ENCODE measurements around the gene ATXN7L3. TPM values are rescaled to one million over a fixed set of nuclear protein-coding genes. Genes with fewer than 3 reads are reported as not detected.

The ATXN7L3 gene
- total and polyA plus RNA-seq, 10 of the 15 experiments (the other 5 are each of a cell fraction or from before 2014, with no cell fraction given) = 0.71 to 78.7 (median 32.7) TPM

DNA sequence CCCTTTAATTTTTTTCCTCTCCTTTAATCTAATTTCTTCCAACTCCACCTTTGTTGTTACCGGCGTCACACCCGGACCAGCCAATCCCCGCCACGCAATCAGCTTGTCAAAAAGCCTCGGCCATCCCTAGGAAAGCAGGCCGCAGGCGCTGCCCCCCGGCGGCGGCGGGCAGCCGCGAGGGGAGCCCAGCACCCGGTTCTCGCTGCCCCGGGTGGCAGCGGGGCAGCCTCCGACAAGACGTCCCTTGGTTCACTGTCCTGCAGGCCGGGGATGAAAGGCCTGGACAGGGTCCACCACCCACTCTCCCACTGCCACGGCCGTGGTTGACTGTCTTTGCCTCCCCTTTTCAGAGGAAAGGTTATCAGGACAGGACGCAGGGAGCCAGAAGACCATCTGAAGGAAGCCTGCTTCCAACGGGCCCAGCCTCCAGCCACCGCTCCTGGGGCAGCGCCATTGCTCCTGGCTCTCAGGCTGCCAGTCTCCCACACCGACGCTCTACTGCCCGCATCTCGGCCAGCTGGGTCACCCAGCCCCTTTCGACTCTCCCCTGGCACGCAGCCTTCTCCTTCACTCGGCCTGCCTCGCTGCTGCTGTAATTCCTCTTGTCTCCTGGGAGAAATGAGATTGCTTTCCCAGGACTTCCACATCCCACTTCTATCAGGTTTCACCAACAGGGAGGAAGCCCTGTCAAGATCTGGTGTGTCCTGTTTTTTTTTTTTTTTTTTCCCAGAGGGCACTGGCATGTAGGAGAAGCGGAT is 22.6 kb upstream of the ATXN7L3 start (continued):
- TF ChIP-seq RAD51 (IDR thresholded peaks at IDR 0.05) = no peak
- peak; percentile 27; the same call in 1 of the 2 replicates for TF ChIP-seq IKZF1 (conservative IDR thresholded peaks at IDR 0.05)
- no peak for TF ChIP-seq NFYA (IDR thresholded peaks at IDR 0.05; ENCODE audit: borderline replicate concordance, low read depth, low read length)
- TF ChIP-seq, protein P1, sequence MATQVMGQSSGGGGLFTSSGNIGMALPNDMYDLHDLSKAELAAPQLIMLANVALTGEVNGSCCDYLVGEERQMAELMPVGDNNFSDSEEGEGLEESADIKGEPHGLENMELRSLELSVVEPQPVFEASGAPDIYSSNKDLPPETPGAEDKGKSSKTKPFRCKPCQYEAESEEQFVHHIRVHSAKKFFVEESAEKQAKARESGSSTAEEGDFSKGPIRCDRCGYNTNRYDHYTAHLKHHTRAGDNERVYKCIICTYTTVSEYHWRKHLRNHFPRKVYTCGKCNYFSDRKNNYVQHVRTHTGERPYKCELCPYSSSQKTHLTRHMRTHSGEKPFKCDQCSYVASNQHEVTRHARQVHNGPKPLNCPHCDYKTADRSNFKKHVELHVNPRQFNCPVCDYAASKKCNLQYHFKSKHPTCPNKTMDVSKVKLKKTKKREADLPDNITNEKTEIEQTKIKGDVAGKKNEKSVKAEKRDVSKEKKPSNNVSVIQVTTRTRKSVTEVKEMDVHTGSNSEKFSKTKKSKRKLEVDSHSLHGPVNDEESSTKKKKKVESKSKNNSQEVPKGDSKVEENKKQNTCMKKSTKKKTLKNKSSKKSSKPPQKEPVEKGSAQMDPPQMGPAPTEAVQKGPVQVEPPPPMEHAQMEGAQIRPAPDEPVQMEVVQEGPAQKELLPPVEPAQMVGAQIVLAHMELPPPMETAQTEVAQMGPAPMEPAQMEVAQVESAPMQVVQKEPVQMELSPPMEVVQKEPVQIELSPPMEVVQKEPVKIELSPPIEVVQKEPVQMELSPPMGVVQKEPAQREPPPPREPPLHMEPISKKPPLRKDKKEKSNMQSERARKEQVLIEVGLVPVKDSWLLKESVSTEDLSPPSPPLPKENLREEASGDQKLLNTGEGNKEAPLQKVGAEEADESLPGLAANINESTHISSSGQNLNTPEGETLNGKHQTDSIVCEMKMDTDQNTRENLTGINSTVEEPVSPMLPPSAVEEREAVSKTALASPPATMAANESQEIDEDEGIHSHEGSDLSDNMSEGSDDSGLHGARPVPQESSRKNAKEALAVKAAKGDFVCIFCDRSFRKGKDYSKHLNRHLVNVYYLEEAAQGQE (IDR thresholded peaks at IDR 0.05; ENCODE audit: low read depth, low read length) = no peak
- no peak for TF ChIP-seq IRF4 (IDR thresholded peaks at IDR 0.05; ENCODE audit: low read depth, low read length)
- TF ChIP-seq RELA (IDR thresholded peaks at IDR 0.05; ENCODE audit: borderline replicate concordance, partially characterized antibody) = no peak
- TF ChIP-seq CBX3 (IDR thresholded peaks at IDR 0.05; ENCODE audit: borderline replicate concordance, low read depth) = no peak
- TF ChIP-seq, protein P2, sequence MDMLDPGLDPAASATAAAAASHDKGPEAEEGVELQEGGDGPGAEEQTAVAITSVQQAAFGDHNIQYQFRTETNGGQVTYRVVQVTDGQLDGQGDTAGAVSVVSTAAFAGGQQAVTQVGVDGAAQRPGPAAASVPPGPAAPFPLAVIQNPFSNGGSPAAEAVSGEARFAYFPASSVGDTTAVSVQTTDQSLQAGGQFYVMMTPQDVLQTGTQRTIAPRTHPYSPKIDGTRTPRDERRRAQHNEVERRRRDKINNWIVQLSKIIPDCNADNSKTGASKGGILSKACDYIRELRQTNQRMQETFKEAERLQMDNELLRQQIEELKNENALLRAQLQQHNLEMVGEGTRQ (IDR thresholded peaks at IDR 0.05; ENCODE audit: borderline replicate concordance, low read depth, low read length) = no peak
- TF ChIP-seq, protein P3, sequence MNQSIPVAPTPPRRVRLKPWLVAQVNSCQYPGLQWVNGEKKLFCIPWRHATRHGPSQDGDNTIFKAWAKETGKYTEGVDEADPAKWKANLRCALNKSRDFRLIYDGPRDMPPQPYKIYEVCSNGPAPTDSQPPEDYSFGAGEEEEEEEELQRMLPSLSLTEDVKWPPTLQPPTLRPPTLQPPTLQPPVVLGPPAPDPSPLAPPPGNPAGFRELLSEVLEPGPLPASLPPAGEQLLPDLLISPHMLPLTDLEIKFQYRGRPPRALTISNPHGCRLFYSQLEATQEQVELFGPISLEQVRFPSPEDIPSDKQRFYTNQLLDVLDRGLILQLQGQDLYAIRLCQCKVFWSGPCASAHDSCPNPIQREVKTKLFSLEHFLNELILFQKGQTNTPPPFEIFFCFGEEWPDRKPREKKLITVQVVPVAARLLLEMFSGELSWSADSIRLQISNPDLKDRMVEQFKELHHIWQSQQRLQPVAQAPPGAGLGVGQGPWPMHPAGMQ (IDR thresholded peaks at IDR 0.05; ENCODE audit: borderline replicate concordance) = no peak
- no peak for TF ChIP-seq YY1 (IDR thresholded peaks at IDR 0.05; ENCODE audit: low read depth, low read length)
- TF ChIP-seq, protein P4, sequence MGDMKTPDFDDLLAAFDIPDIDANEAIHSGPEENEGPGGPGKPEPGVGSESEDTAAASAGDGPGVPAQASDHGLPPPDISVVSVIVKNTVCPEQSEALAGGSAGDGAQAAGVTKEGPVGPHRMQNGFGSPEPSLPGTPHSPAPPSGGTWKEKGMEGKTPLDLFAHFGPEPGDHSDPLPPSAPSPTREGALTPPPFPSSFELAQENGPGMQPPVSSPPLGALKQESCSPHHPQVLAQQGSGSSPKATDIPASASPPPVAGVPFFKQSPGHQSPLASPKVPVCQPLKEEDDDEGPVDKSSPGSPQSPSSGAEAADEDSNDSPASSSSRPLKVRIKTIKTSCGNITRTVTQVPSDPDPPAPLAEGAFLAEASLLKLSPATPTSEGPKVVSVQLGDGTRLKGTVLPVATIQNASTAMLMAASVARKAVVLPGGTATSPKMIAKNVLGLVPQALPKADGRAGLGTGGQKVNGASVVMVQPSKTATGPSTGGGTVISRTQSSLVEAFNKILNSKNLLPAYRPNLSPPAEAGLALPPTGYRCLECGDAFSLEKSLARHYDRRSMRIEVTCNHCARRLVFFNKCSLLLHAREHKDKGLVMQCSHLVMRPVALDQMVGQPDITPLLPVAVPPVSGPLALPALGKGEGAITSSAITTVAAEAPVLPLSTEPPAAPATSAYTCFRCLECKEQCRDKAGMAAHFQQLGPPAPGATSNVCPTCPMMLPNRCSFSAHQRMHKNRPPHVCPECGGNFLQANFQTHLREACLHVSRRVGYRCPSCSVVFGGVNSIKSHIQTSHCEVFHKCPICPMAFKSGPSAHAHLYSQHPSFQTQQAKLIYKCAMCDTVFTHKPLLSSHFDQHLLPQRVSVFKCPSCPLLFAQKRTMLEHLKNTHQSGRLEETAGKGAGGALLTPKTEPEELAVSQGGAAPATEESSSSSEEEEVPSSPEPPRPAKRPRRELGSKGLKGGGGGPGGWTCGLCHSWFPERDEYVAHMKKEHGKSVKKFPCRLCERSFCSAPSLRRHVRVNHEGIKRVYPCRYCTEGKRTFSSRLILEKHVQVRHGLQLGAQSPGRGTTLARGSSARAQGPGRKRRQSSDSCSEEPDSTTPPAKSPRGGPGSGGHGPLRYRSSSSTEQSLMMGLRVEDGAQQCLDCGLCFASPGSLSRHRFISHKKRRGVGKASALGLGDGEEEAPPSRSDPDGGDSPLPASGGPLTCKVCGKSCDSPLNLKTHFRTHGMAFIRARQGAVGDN (IDR thresholded peaks at IDR 0.05) = 0 out of 2 replicates have a peak, but pooled peaks have one; percentile 34
- no peak for TF ChIP-seq SMAD1 (IDR thresholded peaks at IDR 0.05; ENCODE audit: low read depth, partially characterized antibody)
- TF ChIP-seq, protein P5, sequence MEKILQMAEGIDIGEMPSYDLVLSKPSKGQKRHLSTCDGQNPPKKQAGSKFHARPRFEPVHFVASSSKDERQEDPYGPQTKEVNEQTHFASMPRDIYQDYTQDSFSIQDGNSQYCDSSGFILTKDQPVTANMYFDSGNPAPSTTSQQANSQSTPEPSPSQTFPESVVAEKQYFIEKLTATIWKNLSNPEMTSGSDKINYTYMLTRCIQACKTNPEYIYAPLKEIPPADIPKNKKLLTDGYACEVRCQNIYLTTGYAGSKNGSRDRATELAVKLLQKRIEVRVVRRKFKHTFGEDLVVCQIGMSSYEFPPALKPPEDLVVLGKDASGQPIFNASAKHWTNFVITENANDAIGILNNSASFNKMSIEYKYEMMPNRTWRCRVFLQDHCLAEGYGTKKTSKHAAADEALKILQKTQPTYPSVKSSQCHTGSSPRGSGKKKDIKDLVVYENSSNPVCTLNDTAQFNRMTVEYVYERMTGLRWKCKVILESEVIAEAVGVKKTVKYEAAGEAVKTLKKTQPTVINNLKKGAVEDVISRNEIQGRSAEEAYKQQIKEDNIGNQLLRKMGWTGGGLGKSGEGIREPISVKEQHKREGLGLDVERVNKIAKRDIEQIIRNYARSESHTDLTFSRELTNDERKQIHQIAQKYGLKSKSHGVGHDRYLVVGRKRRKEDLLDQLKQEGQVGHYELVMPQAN (conservative IDR thresholded peaks at IDR 0.05) = no peak
- no peak for TF ChIP-seq POU2F2 (IDR thresholded peaks at IDR 0.05; ENCODE audit: borderline replicate concordance, low read depth, low read length)
- no peak for TF ChIP-seq STAT1 (conservative IDR thresholded peaks at IDR 0.05)
